Uterus (tissue), 4 donors: ENCODE data around the gene FCN1. TPM values are rescaled to one million over a fixed set of nuclear protein-coding genes. Genes with fewer than 3 reads are reported as not detected.
"Not testable (repeated sequence)": the region's sequence is repeated elsewhere in the genome, so short reads cannot be mapped to it uniquely, and the experiment has no call there.

Experiments
- DNase-seq, 2 donors: peaks; one replicate each; pipeline ENCODE4 v3.0.0-alpha.2; 2019 to 2020
- H3K27ac ChIP-seq, 2 donors: fragments of 200-600 bp; sonication (generic); 1 replicate in 1 of 2; 2 replicates in 1 of 2; pipeline ENCODE4 v1.5.1; 2016 to 2018
- H3K27me3 ChIP-seq, 2 donors: fragments of 200-600 bp; sonication (generic); one replicate each; pipeline ENCODE4 v1.5.1; 2018 to 2019; ENCODE audit warnings: control low read depth in 1 of 2
- H3K36me3 ChIP-seq, 2 donors: fragments of 200-600 bp; sonication (generic); one replicate each; pipeline ENCODE4 v1.5.1; 2019; ENCODE audit warnings: control low read depth in 1 of 2
- H3K4me1 ChIP-seq, 2 donors: fragments of 200-600 bp; sonication (generic); one replicate each; pipeline ENCODE4 v1.5.1; 2018 to 2019; ENCODE audit warnings: control low read depth in 1 of 2
- H3K4me3 ChIP-seq, 2 donors: fragments of 200-600 bp; sonication (generic); 1 replicate in 1 of 2; 2 replicates in 1 of 2; pipeline ENCODE4 v1.5.1; 2018 to 2019; ENCODE audit warnings: mild to moderate bottlenecking in 1 of 2
- H3K9me3 ChIP-seq, 2 donors: fragments of 200-600 bp; sonication (generic); one replicate each; pipeline ENCODE4 v1.5.1; 2019; ENCODE audit warnings: control low read depth in 1 of 2
- CTCF ChIP-seq, 4 experiments: fragments of 200-600 bp in 2 of 4; fragments of 450-650 bp in 2 of 4; sonication (generic) in 2 of 4; IDR thresholded peaks; one replicate each; pipeline ENCODE4 v1.5.1; 2016 to 2019; ENCODE audit warnings: antibody characterized with exemption in 4 of 4, mild to moderate bottlenecking in 2 of 4, moderate library complexity in 1 of 4
- POLR2A ChIP-seq, 2 donors: fragments of 450-650 bp; IDR thresholded peaks; one replicate each; pipeline ENCODE4 v1.6.1; 2016; ENCODE audit warnings: antibody characterized with exemption in 2 of 2, mild to moderate bottlenecking in 1 of 2, moderate library complexity in 1 of 2
- intact Hi-C: fragments of 100-400 bp; cut with DNase I; formaldehyde crosslinking; loops from one replicate; pipeline ENCODE4 v1.15.1; 2023; ENCODE audit warnings: low total_unique reads
- small RNA-seq: library from RNA; depleted of rRNA; stranded (forward); fragments of <200 nt; gene quantifications from one replicate; pipeline ENCODE3, GENCODE V24; 2016
- total RNA-seq, 4 donors: library from RNA; depleted of rRNA in 3 of 4; stranded (reverse); fragments of >200 nt in 3 of 4; gene quantifications; one replicate each; pipeline versions ENCODE4 v1.1.0 to v1.2.4, GENCODE V29; 2014 to 2023
- donor health status: DM: yes; HTN: yes; CAD: no.

The FCN1 gene
- total RNA-seq, 4 donors from 2014 or later = 0.26 to 13.8 (median 4.4) TPM

DNA sequence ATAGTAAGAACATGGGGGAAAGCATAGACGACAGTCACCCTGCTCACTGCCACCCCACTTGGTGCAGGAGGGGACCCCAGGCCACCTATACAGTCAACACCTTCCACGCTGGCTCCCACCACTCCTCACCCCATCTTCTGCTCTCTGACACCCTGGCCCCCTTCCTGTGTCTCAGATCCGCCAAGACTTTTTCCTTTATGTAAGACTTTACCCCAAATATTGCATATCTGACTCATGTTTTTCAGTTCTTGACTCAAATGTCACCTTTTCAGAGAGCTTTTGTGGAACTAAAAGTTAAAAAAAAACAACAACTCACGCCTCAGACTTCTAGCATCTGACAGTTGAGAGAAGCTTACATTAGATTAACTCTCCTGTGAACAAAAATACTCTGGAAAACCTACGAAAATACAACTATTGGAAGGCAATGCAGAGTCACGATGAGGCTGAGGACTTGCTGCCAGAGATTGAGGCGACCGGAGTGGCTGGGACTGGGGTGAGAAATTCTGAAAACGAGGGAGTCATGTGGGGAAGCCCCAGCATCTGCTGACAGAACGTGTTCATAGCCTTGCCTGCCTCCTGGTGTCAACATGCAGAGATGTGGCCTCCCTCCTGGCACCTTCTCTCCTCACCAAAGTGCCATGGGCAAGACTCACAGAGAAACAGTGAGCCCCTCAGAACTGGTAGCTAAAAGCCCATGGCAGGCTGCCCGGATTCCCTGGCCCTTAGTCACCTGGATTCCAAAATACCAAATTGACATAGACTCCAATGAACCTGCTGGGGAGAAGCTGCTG, 59.5 kb downstream of the FCN1 start:
- Histone ChIP-seq H3K9me3 (no peaks in the 10 kb centered on the region), H3K27me3 (no peaks in the 10 kb centered on the region), H3K27ac (no peak overlapping the region), H3K36me3 (no peaks in the 10 kb centered on the region), H3K4me3 (no peak overlapping the region), H3K4me1 (no peaks in the 10 kb centered on the region)
- peak in 1 of 2 donors; percentile 9 for DNase-seq
- no peak for TF ChIP-seq CTCF (IDR thresholded peaks at IDR 0.05)
- no peak for TF ChIP-seq POLR2A (IDR thresholded peaks at IDR 0.05)
- intact Hi-C loops = no loop called here

- H3K4me3 ChIP-seq, H3K9me3 ChIP-seq, DNase-seq, intact Hi-C loops, H3K36me3 ChIP-seq, H3K27ac ChIP-seq, H3K27me3 ChIP-seq, H3K4me1 ChIP-seq: not testable (repeated sequence)
These were observed 60.3 kb downstream of the FCN1 start for GRCh38 chr9:134857451-134857850.

DNA sequence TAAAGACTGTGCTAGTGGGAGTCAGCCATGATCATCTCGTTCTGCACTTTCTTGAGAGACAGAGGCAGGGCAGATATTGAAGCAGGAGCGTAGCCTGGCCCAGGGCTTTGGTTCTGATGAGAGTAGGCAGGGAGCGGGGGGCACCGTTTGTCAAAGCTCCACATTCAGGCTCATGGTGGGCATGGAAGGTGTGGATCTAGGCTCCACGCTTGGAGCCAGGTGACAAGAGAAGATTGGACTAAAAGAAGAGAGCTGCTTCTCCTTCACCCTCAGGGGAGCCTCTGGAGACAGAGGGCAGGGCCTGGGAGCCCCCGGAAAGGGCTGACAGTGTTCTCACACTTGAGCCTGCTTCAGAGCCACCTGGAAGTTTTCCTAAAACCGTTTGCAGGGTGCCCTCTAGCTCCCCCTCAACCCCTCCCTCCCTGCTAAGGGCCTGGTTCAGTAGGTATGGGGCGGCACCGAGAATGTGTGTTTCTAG, 61.8 kb downstream of the FCN1 start:
- H3K9me3 ChIP-seq = no peaks in the 10 kb centered on the region
- DNase-seq = no peak
- no peaks in the 10 kb centered on the region for H3K36me3 ChIP-seq
- intact Hi-C loops = no loop called here
- no peak overlapping the region for H3K4me3 ChIP-seq
- TF ChIP-seq CTCF (IDR thresholded peaks at IDR 0.05) (no peak), POLR2A (IDR thresholded peaks at IDR 0.05) (no peak)
- no peaks in the 10 kb centered on the region for H3K4me1 ChIP-seq
- H3K27ac ChIP-seq = no peak overlapping the region
- no peaks in the 10 kb centered on the region for H3K27me3 ChIP-seq

Small RNA genes within 50 kb of the gene (small RNA-seq; reads per million reads assigned to genes)
- not detected for gene AL603650.1

Other genes with a start within 250 kb of the FCN1 start
- gene FCN2, start 37.1 kb downstream of the FCN1 start, total RNA-seq = under 1 TPM in 1 of 4 donors, not detected in 3; 0.49 TPM
- 10 to 100 TPM in 3 of 4 donors, 1 to 10 TPM in 1; 8.5 to 73.9 (median 19.1) TPM for gene OLFM1, start 169.8 kb upstream of the FCN1 start, total RNA-seq